Measurements from ENCODE around the gene WWP2.
"Not testable (repeated sequence)": the region's sequence is repeated elsewhere in the genome, so short reads cannot be mapped to it uniquely, and the experiment has no call there.

WWP2 gene

DNA sequence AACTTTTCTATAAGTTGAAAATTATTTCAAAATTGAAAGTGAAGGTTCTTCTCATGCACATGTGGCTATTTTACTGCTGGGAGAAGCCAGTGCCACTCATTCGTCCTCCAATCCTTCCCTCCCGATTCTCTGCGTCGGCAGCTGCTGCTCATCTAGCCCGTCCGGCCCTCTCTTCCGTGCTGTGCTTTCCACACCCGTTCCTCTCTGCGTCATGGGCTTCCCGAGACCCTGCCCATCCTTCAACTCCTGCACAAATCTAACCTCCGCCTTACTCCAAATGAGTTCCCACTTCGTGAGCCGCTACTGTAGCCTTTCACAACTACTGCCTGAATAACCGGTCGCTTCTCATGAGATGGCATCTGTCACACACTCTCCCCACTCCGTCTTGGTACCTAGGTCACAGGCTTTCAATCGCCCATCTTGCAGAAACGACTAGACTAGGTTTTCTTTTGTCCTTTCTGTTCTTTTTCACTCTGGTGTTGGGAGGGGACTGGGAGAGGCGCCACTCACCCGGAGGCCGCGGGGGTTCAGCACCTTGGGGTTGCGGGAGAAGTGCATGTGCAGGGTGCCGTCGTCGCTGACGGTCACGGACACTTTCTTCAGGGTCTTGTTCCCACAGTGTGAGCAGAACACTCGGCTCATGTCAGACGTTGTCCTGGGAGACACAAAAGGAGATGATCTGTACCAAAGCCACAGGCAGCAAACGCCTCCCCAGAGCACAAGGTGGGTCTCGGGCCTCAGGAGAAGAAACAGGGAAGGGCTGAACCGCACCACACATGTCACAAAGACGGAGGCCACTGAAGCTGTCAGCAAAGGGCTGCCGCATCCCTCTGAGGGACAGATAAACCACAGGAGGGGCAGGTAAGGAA, 17.5 kb upstream of the WWP2 start:
- intact Hi-C loops (cut with DNase I): no loop called here
- peak in 1 of 10 donors; percentile 54 for DNase-seq

DNA sequence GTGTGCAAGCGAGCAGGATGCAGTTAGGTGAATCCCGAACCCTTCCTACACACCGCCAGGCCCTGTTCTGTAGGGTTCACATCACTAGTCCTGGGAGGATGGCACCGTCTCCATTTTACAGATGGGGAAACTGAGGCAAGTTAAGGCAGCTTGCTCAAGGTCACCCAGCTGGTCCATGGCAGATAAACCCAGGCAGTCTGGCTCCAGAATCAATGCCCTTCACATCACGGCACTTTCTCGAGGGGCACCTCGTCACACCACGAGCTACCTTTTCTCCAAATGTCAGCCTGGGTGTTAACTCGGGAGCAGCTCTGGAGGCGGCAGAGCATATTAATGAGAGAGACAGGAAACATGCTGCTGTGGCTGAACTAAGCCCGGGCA, 16.9 kb upstream of the WWP2 start:
- intact Hi-C loops (cut with DNase I): no loop called here
- DNase-seq: no peak

DNA sequence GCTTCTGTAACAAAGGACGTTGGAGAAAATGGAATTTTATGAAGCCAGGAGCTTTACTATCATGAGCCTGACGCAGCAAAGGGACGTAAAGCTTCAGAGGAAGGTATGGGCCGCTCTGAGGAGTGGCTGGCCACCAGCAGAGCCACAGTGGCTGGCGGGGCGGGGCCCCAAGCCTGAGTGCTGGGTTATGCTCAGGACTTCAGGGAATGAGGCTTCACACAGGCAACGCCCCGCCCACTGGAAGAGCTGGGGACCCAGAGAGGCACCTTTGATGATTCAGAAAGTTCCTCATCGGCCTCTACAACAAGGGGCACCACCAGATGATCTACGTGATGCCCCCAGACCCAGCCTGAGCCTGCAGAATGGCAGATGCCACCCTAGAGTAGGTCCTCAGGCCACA, 16.2 kb upstream of the WWP2 start:
- intact Hi-C loops (cut with DNase I): no loop called here
- peak in 1 of 10 donors; percentile 47 for DNase-seq

GRCh38 chr16:69747115-69747514, 15.0 kb upstream of the WWP2 start:
- intact Hi-C loops (cut with DNase I): no loop called here
- DNase-seq: no peak

- intact Hi-C loops (cut with DNase I): no loop called here
- DNase-seq: peak in 1 of 10 donors; percentile 19
Measured at GRCh38 chr16:69748694-69749345, 13.3 kb upstream of the WWP2 start.

- intact Hi-C loops (cut with DNase I): loop anchor here (2.0 kb wide), 2 partner anchors 45 to 357 kb away; no protein-coding TSS in a partner anchor
- DNase-seq: no peak
Measured at GRCh38 chr16:69754143-69754468, 8.0 kb upstream of the WWP2 start.

DNA sequence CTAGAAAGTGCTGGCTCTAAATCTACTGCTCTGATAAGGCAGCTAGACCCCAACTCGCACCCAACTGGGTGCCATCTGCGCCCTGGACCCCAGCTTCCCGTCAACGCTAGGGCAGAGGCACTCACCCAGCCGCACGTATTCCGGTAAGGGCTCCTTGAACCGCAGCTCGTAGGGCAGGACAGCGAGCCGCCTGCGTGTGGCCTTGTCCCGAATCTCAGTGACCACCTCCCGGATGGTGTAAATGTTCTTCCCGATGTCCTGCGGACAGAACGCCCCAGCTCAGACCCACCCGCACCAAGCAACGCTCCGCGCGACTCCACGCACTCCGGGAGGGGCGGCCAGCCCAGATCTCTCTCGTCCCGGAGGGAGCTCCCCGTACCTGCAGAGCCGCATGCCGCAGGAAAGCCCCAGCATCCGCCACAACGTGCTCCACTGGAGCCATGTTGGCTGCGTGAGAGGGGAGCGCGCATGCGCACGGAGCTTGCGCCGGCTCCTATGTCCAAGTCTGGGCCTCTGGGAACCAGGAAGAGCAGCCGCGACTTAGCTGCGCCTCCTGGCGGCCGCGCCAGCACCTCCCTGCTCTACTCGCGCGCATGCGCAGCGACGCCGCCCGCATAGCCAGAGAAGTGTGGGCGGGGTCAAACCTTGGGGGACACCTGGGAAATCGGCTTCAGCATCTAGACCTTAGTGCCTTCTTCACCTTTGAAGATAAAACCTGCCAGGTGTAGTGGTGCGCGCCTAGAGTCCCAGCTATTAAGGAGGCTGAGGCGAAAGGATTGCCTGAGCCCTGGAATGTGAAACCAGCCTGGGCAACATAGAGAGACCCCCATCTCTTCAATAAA, 7.4 kb upstream of the WWP2 start, which contains the start of gene NOB1:
NOB1 (minus strand) TSS at position 458 of the 842 bp plus-strand sequence; CDS start at position 442, 16 bp downstream.
- peak; percentile 93 to 100 (median 96) for DNase-seq
- intact Hi-C loops (cut with DNase I): loop anchor here (2.0 kb wide), 2 partner anchors 46 to 358 kb away; no protein-coding TSS in a partner anchor

DNA sequence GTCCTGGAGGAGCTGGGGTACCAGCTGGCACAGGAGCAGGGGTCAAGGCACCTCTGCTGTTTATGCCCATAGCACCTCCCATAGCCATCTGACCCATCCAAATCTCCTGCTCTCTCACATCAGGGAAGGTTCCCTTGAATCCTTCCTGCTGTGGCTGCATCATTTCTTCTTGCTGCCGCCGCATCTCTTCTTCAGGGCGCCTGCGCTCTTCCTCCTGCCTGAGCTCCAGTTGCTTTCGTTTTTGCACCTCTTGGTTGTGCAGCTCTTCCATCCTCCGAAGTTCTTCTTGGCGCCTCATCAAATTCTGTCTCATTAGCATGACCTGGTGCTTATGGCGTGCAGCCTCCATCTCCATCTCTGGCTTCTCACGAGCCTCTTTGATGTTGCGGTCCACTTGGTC, 5.4 kb upstream of the WWP2 start:
- no peak for DNase-seq
- intact Hi-C loops (cut with DNase I): no loop called here

- intact Hi-C loops (cut with DNase I): not testable (repeated sequence)
Measured at GRCh38 chr16:69757375-69757774, 4.8 kb upstream of the WWP2 start.

GRCh38 chr16:69762814-69763598, 874 bp downstream of the WWP2 start:
- DNase-seq: no peak
- intact Hi-C loops (cut with DNase I): no loop called here

More at GRCh38 chr16:69757375-69757774, 4.8 kb upstream of the WWP2 start:
- not testable (repeated sequence) for DNase-seq

GRCh38 chr16:69763599-69763942, 1.4 kb downstream of the WWP2 start:
- intact Hi-C loops (cut with DNase I): no loop called here
- no peak for DNase-seq

DNA sequence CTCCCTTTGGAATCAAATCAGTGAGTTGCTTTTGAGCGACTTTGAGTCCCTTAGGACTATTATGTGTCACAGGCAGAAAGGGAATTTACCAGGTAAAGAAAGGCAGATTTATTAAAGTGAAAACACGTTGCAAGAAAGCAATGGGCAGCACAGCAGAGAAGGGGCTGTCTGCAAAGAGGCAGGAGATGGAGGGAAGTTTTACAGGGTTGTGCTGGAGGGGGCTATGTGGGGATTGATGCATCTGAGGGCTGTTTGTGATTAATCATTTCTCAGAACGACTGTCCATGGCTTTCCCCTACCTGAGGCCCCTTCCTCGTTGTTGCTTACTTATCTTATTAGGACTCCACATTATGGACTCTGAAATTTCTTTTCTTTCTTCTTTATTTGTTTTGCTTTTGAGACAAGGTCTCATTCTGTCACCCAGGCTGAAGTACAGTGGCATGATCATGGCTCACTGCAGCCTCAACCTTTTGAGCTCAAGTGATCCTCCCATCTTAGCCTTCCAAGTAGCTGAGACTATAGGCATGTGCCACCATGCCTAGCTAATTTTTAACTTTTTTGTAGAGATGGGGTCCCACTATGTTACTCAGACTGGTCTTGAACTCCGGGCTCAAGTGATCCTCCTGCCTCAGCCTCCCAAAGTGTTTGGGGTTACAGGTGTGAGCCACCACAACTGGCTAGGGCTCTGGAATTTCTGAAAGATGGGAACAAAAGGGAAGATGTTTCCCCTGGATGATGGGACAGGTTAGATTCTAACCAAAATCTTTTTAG, 5.5 kb downstream of the WWP2 start:
- DNase-seq: no peak

DNA sequence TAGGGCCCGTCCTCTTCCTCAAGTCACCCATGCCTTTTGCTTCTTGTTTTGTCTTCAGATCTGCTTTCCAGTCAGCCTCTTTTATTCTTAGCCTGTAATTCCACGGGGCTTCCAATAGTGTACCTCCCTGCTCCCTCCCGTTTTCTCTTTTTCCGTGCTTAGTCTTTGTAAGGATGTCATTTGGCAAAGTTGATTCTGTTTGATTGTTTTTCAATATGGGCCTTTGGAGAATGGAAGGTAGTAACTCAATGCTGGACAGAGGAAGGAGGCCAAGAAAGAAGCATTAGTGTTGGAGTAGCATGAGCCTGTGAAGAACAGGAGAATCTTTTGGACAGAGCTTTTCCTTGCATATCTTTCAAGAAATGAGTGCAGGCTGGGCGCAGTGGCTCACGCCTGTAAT, 6.5 kb downstream of the WWP2 start:
- DNase-seq: no peak
- intact Hi-C loops (cut with DNase I): no loop called here

More for the DNA sequence above, 5.5 kb downstream of the WWP2 start:
- intact Hi-C loops (cut with DNase I): no loop called here

DNA sequence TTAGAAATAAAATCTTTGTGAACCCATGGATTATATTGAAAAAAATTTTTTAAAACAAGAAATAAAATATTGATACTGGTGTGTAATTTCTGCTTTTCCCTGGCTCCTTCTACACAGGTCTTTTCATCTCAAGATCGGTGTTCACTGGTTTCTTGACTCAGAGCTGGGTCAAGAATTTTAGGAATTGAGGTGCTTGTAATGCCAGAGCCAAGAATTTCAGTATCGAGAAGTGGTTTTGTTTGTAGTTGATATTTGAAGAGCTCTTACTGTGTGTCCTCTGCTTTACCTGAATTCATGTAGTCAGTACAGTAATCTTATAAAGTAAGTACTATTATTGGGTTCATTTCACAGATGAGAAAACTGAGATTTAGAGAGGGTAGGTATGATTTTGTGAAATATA, 7.3 kb downstream of the WWP2 start:
- intact Hi-C loops (cut with DNase I): no loop called here
- no peak for DNase-seq

DNA sequence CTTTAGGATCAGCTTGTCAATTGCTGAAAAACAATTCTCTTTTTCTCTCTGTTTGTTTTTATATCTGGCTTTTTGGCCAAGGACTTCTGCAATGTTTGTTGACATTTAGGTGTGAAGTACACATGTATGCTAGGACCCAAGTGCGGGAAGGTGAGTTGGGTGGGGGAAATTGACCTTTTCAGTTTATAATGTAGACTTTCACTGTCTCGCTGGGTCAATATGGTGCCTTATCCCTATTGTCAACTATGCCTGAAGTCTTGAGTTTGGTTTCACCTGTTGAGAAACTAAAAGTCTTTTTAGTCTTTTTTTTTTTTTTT, 9.5 kb downstream of the WWP2 start:
- intact Hi-C loops (cut with DNase I): no loop called here
- DNase-seq: no peak

DNA sequence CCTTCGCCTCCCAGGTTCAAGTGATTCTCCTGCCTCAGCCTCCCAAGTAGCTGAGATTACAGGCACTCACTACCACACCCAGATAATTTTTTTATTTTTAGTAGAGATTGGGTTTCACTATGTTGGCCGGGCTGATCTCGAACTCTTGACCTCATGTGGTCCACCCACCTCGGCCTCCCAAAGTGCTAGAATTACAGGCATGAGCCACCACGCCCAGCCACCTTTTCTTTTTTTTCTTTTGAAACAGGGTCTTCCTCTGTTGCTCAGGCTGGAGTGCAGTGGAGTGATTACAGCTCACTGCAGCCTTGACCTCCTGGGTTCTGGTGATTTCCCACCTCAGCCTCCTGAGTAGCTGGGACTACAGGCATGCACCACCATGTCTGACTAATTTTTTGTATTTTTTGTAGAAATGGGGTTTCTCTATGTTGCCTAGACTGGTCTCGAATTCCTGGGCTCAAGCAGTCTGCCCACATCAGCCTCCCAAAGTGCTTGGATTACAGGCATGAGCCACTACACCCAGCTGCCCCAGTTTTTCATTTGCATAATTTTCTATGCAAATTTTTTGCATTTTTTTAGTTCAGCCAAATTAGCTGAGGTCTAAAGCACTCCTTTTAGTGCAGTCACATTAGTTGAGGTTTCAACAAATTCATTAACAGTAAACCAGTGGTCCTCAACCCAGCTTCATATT, 11.3 kb downstream of the WWP2 start:
- intact Hi-C loops (cut with DNase I): no loop called here
- DNase-seq: no peak

GRCh38 chr16:69775563-69775962, 13.4 kb downstream of the WWP2 start:
- intact Hi-C loops (cut with DNase I): no loop called here

GRCh38 chr16:69779724-69780123, 17.6 kb downstream of the WWP2 start:
- intact Hi-C loops (cut with DNase I): no loop called here
- no peak for DNase-seq

More at GRCh38 chr16:69775563-69775962, 13.4 kb downstream of the WWP2 start:
- DNase-seq: no peak

- intact Hi-C loops (cut with DNase I): no loop called here
Measured at GRCh38 chr16:69781118-69781517, 19.0 kb downstream of the WWP2 start.

More at GRCh38 chr16:69781118-69781517, 19.0 kb downstream of the WWP2 start:
- DNase-seq: no peak

Data from posterior cingulate gyrus (tissue), 11 donors.